HG02588 (cell line): ENCODE measurements around the gene NCKAP5.

Experiments
- ATAC-seq: cut with Tn5 transposase; IDR thresholded peaks from one replicate; pipeline ENCODE4 v1.9.1; 2021; ENCODE audit warnings: mild to moderate bottlenecking, moderate library complexity; ENCODE audit not compliant: unreplicated experiment

NCKAP5 gene

GRCh38 chr2:132936791-132937190 lies 631.5 kb downstream of the NCKAP5 start:
- peak; percentile 92 for ATAC-seq

- no peak for ATAC-seq
Observed at GRCh38 chr2:132936261-132936660, 632.0 kb downstream of the NCKAP5 start.

- no peak for ATAC-seq
Observed at GRCh38 chr2:132929786-132930185, 638.5 kb downstream of the NCKAP5 start.

- no peak for ATAC-seq
Observed at GRCh38 chr2:132923787-132924186, 644.5 kb downstream of the NCKAP5 start.

- no peak for ATAC-seq
Observed at GRCh38 chr2:132915812-132916549, 652.3 kb downstream of the NCKAP5 start.

- ATAC-seq = no peak
Observed at GRCh38 chr2:132911726-132912724, 656.2 kb downstream of the NCKAP5 start.

- ATAC-seq = no peak
Observed at GRCh38 chr2:132910432-132910831, 657.8 kb downstream of the NCKAP5 start.

- ATAC-seq = no peak
Observed at GRCh38 chr2:132909427-132909826, 658.8 kb downstream of the NCKAP5 start.

GRCh38 chr2:132904142-132904842 lies 664.0 kb downstream of the NCKAP5 start:
- no peak for ATAC-seq

GRCh38 chr2:132902626-132903025 lies 665.6 kb downstream of the NCKAP5 start:
- ATAC-seq = no peak

GRCh38 chr2:132901661-132902060 lies 666.6 kb downstream of the NCKAP5 start:
- no peak for ATAC-seq

- ATAC-seq = no peak
Observed at GRCh38 chr2:132897111-132897510, 671.2 kb downstream of the NCKAP5 start.

- ATAC-seq = peak; percentile 57
Observed at GRCh38 chr2:132896073-132896472, 672.2 kb downstream of the NCKAP5 start.

- ATAC-seq = no peak
Observed at GRCh38 chr2:132891498-132891897, 676.8 kb downstream of the NCKAP5 start.

GRCh38 chr2:132886574-132886973 lies 681.7 kb downstream of the NCKAP5 start:
- ATAC-seq = no peak

- no peak for ATAC-seq
Observed at GRCh38 chr2:132884705-132885104, 683.6 kb downstream of the NCKAP5 start.

- ATAC-seq = no peak
Observed at GRCh38 chr2:132884292-132884691, 684.0 kb downstream of the NCKAP5 start.

- ATAC-seq = no peak
Observed at GRCh38 chr2:132883430-132883829, 684.8 kb downstream of the NCKAP5 start.

GRCh38 chr2:132881546-132881945 lies 686.7 kb downstream of the NCKAP5 start:
- ATAC-seq = no peak

- ATAC-seq = no peak
Observed at GRCh38 chr2:132877923-132878322, 690.3 kb downstream of the NCKAP5 start.

GRCh38 chr2:132876745-132877391 lies 691.4 kb downstream of the NCKAP5 start:
- ATAC-seq = no peak
